Erythroblast (primary cell): ENCODE measurements around the gene CASQ2.

Experiments used
- GATA1 ChIP-seq: IDR thresholded peaks from 2 replicates; pipeline ENCODE4 v1.6.1; 2011; ENCODE audit warnings: low read depth, mild to moderate bottlenecking, control low read depth, low read length, moderate library complexity
- POLR2A ChIP-seq: IDR thresholded peaks from 2 replicates; pipeline ENCODE4 v1.6.1; 2011; ENCODE audit warnings: mild to moderate bottlenecking, low read length

DNA sequence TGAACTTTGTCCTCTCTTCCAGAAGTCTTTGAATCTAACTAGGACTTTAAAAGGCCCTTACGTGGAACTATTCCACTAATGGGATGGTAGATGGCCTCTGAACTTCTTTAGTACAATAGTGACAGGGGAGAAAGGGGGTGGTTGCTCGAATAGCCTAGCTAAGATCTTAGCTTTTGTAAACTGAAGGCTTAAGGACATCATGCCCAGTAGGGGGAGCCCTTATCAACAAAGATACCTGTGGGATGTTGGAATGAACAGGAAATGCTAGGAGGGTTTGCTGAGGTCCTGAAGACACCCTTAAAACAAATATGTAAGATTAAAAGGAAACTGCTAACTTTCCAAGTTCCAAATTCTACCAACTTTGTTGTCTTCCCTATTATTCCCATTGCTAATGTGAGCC is 39.2 kb upstream of the CASQ2 start:
- TF ChIP-seq POLR2A (no peak), GATA1 (no peak)
